HL-60 (cell line): ENCODE measurements around the gene GRM4.

ENCODE experiments used
- CTCF ChIP-seq: IDR thresholded peaks from one replicate; pipeline ENCODE4 v1.5.1; 2011; ENCODE audit warnings: low read length, control low read depth, inconsistent platforms; ENCODE audit not compliant: insufficient read depth
- GABPA ChIP-seq: IDR thresholded peaks from 2 replicates; pipeline ENCODE4 v1.6.1; 2012; ENCODE audit warnings: low read depth
- POLR2AphosphoS5 ChIP-seq: IDR thresholded peaks from 2 replicates; pipeline ENCODE4 v1.6.1; 2012; ENCODE audit warnings: low read depth
- SPI1 ChIP-seq: IDR thresholded peaks from 2 replicates; pipeline ENCODE4 v1.6.1; 2012; ENCODE audit warnings: low read depth, mild to moderate bottlenecking, borderline replicate concordance

DNA sequence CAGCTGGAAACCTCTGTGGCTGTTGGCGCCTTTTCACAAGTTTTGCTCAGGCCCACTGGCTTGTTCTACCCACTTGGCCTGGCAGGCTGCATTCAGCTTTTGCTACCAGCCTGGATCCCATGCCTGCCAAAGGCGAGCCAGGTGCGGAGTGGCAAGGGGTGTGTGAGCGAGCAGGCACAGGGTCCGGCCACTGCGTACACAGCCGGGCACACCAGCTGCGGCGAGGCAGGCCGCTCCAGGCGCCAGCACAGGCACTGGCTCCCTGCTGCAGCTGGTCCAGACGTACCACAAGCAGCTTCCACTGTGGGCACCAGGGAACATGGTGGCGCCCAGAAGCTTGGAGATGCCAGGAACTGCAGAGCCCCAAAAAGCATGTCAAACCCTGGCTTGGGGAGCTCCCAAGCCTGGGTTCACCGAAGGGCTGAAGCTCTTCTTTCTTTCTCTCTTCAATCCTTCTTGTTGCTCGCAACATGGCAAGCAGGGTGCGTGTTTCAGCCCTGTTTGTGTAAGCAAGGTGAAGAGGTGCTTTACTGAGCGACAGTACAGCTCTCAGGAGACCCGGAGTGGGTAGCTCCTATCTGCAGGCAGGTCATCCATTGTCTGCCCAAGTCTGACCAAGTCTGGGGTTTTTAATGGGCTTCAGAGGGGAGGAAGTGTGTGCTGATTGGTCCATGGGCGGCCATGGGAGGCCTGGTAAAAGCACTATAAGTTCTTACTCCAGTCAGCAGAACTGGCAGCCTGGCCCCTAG, 32.6 kb upstream of the GRM4 start:
- TF ChIP-seq CTCF = no peak
- no peak for TF ChIP-seq POLR2AphosphoS5
- TF ChIP-seq SPI1 = no peak
- no peak for TF ChIP-seq GABPA
